Esophagus squamous epithelium (tissue), 4 donors: ENCODE results near the gene PRKG1.

Experiments
- POLR2A ChIP-seq, 4 donors: fragments of 450-650 bp; IDR thresholded peaks; one replicate each; pipeline ENCODE4 v1.6.1; 2017; ENCODE audit warnings: antibody characterized with exemption in 4 of 4, mild to moderate bottlenecking in 4 of 4, moderate library complexity in 3 of 4
- TF ChIP-seq, protein P1 (sequence below), 6 experiments: fragments of 450-650 bp in 4 of 6; fragments of 200-600 bp in 2 of 6; sonication (generic) in 2 of 6; IDR thresholded peaks; one replicate each; pipeline ENCODE4 v1.5.1; 2016 to 2019; ENCODE audit warnings: antibody characterized with exemption in 6 of 6, mild to moderate bottlenecking in 4 of 6, moderate library complexity in 4 of 6

DNA sequence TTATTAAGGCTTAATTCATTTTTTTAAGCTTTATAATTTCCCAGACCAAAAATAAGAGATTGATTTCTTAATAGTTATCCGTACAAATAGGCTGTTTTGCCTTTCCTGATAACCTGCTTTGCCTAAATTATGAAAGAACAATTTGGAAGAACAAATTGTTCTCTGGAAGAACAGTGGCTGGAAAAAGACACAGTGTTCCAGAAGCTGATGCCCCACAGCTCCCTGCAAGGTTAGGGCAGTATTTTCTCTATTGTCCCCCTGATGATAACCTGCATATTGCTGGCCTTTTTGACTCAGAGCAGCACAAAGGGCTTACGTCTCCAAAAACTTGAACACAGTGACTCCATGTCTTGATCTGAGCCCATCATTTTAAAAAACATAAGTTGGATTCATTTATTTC, 473.7 kb downstream of the PRKG1 start:
- TF ChIP-seq, protein P1, sequence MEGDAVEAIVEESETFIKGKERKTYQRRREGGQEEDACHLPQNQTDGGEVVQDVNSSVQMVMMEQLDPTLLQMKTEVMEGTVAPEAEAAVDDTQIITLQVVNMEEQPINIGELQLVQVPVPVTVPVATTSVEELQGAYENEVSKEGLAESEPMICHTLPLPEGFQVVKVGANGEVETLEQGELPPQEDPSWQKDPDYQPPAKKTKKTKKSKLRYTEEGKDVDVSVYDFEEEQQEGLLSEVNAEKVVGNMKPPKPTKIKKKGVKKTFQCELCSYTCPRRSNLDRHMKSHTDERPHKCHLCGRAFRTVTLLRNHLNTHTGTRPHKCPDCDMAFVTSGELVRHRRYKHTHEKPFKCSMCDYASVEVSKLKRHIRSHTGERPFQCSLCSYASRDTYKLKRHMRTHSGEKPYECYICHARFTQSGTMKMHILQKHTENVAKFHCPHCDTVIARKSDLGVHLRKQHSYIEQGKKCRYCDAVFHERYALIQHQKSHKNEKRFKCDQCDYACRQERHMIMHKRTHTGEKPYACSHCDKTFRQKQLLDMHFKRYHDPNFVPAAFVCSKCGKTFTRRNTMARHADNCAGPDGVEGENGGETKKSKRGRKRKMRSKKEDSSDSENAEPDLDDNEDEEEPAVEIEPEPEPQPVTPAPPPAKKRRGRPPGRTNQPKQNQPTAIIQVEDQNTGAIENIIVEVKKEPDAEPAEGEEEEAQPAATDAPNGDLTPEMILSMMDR (IDR thresholded peaks at IDR 0.05): no peak
- TF ChIP-seq POLR2A (IDR thresholded peaks at IDR 0.05): no peak
